ENCODE measurements around the gene TRIM26.

TRIM26 gene

GRCh38 chr6:30156774-30157173 is 56.4 kb downstream of the TRIM26 start:
- Histone ChIP-seq H3K36me3 (ENCODE audit: insufficient read depth, low read length) (no peaks in the 10 kb centered on the region), H3K9me3 (ENCODE audit: low read length) (no peaks in the 10 kb centered on the region), H3K27ac (ENCODE audit: low read depth, low read length) (no peak overlapping the region), H3K9ac (ENCODE audit: low read length) (no peak overlapping the region), H3K4me3 (ENCODE audit: low read depth in 1 of 2, low read length in 2 of 2) (no peak overlapping the region), H3K27me3 (ENCODE audit: control insufficient read depth in 1 of 2, insufficient read depth in 2 of 2, low read length in 2 of 2) (no peaks in the 10 kb centered on the region), H3K4me1 (ENCODE audit: insufficient read depth, low read length) (peaks cover 4% of the 10 kb centered on the region)

GRCh38 chr6:30156262-30156599 is 57.0 kb downstream of the TRIM26 start:
- peaks cover 4% of the 10 kb centered on the region for H3K4me1 ChIP-seq (ENCODE audit: insufficient read depth, low read length)
- H3K4me3 ChIP-seq (ENCODE audit: low read depth in 1 of 2, low read length in 2 of 2): no peak overlapping the region
- no peak overlapping the region for H3K9ac ChIP-seq (ENCODE audit: low read length)
- H3K9me3 ChIP-seq (ENCODE audit: low read length): no peaks in the 10 kb centered on the region
- H3K27me3 ChIP-seq (ENCODE audit: control insufficient read depth in 1 of 2, insufficient read depth in 2 of 2, low read length in 2 of 2): no peaks in the 10 kb centered on the region
- no peak overlapping the region for H3K27ac ChIP-seq (ENCODE audit: low read depth, low read length)
- H3K36me3 ChIP-seq (ENCODE audit: insufficient read depth, low read length): no peaks in the 10 kb centered on the region

- H3K27me3 ChIP-seq (ENCODE audit: control insufficient read depth in 1 of 2, insufficient read depth in 2 of 2, low read length in 2 of 2): no peaks in the 10 kb centered on the region
- H3K9ac ChIP-seq (ENCODE audit: low read length): no peak overlapping the region
- H3K36me3 ChIP-seq (ENCODE audit: insufficient read depth, low read length): no peaks in the 10 kb centered on the region
- no peak overlapping the region for H3K27ac ChIP-seq (ENCODE audit: low read depth, low read length)
- H3K9me3 ChIP-seq (ENCODE audit: low read length): no peaks in the 10 kb centered on the region
- H3K4me1 ChIP-seq (ENCODE audit: insufficient read depth, low read length): peaks cover 4% of the 10 kb centered on the region
- H3K4me3 ChIP-seq (ENCODE audit: low read depth in 1 of 2, low read length in 2 of 2): no peak overlapping the region
Measured at GRCh38 chr6:30155520-30156261, 57.5 kb downstream of the TRIM26 start.

GRCh38 chr6:30154709-30155519 is 58.3 kb downstream of the TRIM26 start:
- Histone ChIP-seq H3K9me3 (ENCODE audit: low read length) (no peaks in the 10 kb centered on the region), H3K27ac (ENCODE audit: low read depth, low read length) (no peak overlapping the region), H3K4me1 (ENCODE audit: insufficient read depth, low read length) (peaks cover 4% of the 10 kb centered on the region), H3K27me3 (ENCODE audit: control insufficient read depth in 1 of 2, insufficient read depth in 2 of 2, low read length in 2 of 2) (no peaks in the 10 kb centered on the region), H3K36me3 (ENCODE audit: insufficient read depth, low read length) (no peaks in the 10 kb centered on the region), H3K4me3 (ENCODE audit: low read depth in 1 of 2, low read length in 2 of 2) (no peak overlapping the region), H3K9ac (ENCODE audit: low read length) (no peak overlapping the region)

- no peak overlapping the region for H3K9ac ChIP-seq (ENCODE audit: low read length)
- no peaks in the 10 kb centered on the region for H3K9me3 ChIP-seq (ENCODE audit: low read length)
- no peaks in the 10 kb centered on the region for H3K36me3 ChIP-seq (ENCODE audit: insufficient read depth, low read length)
- H3K27ac ChIP-seq (ENCODE audit: low read depth, low read length): no peak overlapping the region
- peaks cover 4% of the 10 kb centered on the region for H3K4me1 ChIP-seq (ENCODE audit: insufficient read depth, low read length)
- no peaks in the 10 kb centered on the region for H3K27me3 ChIP-seq (ENCODE audit: control insufficient read depth in 1 of 2, insufficient read depth in 2 of 2, low read length in 2 of 2)
- H3K4me3 ChIP-seq (ENCODE audit: low read depth in 1 of 2, low read length in 2 of 2): no peak overlapping the region
Measured at GRCh38 chr6:30154061-30154460, 59.1 kb downstream of the TRIM26 start.

GRCh38 chr6:30152910-30153610 is 60.1 kb downstream of the TRIM26 start:
- Histone ChIP-seq H3K27me3 (ENCODE audit: control insufficient read depth in 1 of 2, insufficient read depth in 2 of 2, low read length in 2 of 2) (peaks cover 0 to 4% of the 10 kb centered on the region in 2 donors), H3K4me1 (ENCODE audit: insufficient read depth, low read length) (peaks cover 4% of the 10 kb centered on the region), H3K4me3 (ENCODE audit: low read depth in 1 of 2, low read length in 2 of 2) (no peak overlapping the region), H3K9me3 (ENCODE audit: low read length) (no peaks in the 10 kb centered on the region), H3K36me3 (ENCODE audit: insufficient read depth, low read length) (no peaks in the 10 kb centered on the region), H3K27ac (ENCODE audit: low read depth, low read length) (no peak overlapping the region), H3K9ac (ENCODE audit: low read length) (no peak overlapping the region)

- Histone ChIP-seq H3K9ac (ENCODE audit: low read length) (no peak overlapping the region), H3K27me3 (ENCODE audit: control insufficient read depth in 1 of 2, insufficient read depth in 2 of 2, low read length in 2 of 2) (peaks cover 0 to 9% of the 10 kb centered on the region in 2 donors), H3K4me3 (ENCODE audit: low read depth in 1 of 2, low read length in 2 of 2) (no peak overlapping the region), H3K36me3 (ENCODE audit: insufficient read depth, low read length) (no peaks in the 10 kb centered on the region), H3K27ac (ENCODE audit: low read depth, low read length) (no peak overlapping the region), H3K4me1 (ENCODE audit: insufficient read depth, low read length) (peaks cover 4% of the 10 kb centered on the region), H3K9me3 (ENCODE audit: low read length) (no peaks in the 10 kb centered on the region)
Measured at GRCh38 chr6:30152016-30152673, 61.1 kb downstream of the TRIM26 start.

- no peak overlapping the region for H3K4me3 ChIP-seq (ENCODE audit: low read depth in 1 of 2, low read length in 2 of 2)
- H3K27me3 ChIP-seq (ENCODE audit: control insufficient read depth in 1 of 2, insufficient read depth in 2 of 2, low read length in 2 of 2): peaks cover 0 to 11% of the 10 kb centered on the region in 2 donors
- no peak overlapping the region for H3K9ac ChIP-seq (ENCODE audit: low read length)
- H3K27ac ChIP-seq (ENCODE audit: low read depth, low read length): no peak overlapping the region
- no peaks in the 10 kb centered on the region for H3K9me3 ChIP-seq (ENCODE audit: low read length)
- H3K4me1 ChIP-seq (ENCODE audit: insufficient read depth, low read length): peaks cover 4% of the 10 kb centered on the region
- H3K36me3 ChIP-seq (ENCODE audit: insufficient read depth, low read length): no peaks in the 10 kb centered on the region
Measured at GRCh38 chr6:30151580-30151979, 61.6 kb downstream of the TRIM26 start.

GRCh38 chr6:30150671-30151395 is 62.4 kb downstream of the TRIM26 start:
- peaks cover 4% of the 10 kb centered on the region for H3K4me1 ChIP-seq (ENCODE audit: insufficient read depth, low read length)
- H3K9ac ChIP-seq (ENCODE audit: low read length): no peak overlapping the region
- peaks cover 0 to 11% of the 10 kb centered on the region in 2 donors for H3K27me3 ChIP-seq (ENCODE audit: control insufficient read depth in 1 of 2, insufficient read depth in 2 of 2, low read length in 2 of 2)
- H3K27ac ChIP-seq (ENCODE audit: low read depth, low read length): no peak overlapping the region
- H3K9me3 ChIP-seq (ENCODE audit: low read length): no peaks in the 10 kb centered on the region
- H3K36me3 ChIP-seq (ENCODE audit: insufficient read depth, low read length): no peaks in the 10 kb centered on the region
- H3K4me3 ChIP-seq (ENCODE audit: low read depth in 1 of 2, low read length in 2 of 2): no peak overlapping the region

GRCh38 chr6:30149858-30150550 is 63.2 kb downstream of the TRIM26 start:
- Histone ChIP-seq H3K4me1 (ENCODE audit: insufficient read depth, low read length) (no peaks in the 10 kb centered on the region), H3K27me3 (ENCODE audit: control insufficient read depth in 1 of 2, insufficient read depth in 2 of 2, low read length in 2 of 2) (peaks cover 0 to 11% of the 10 kb centered on the region in 2 donors), H3K9ac (ENCODE audit: low read length) (no peak overlapping the region), H3K9me3 (ENCODE audit: low read length) (no peaks in the 10 kb centered on the region), H3K4me3 (ENCODE audit: low read depth in 1 of 2, low read length in 2 of 2) (no peak overlapping the region), H3K27ac (ENCODE audit: low read depth, low read length) (no peak overlapping the region), H3K36me3 (ENCODE audit: insufficient read depth, low read length) (no peaks in the 10 kb centered on the region)

Data from muscle layer of colon (tissue), 2 donors.